Mammary epithelial cell (primary cell): ENCODE results near the gene PA2G4.

Source experiments
- CTCF ChIP-seq, 2 donors: IDR thresholded peaks in 1 of 2; conservative IDR thresholded peaks in 1 of 2; 2 replicates each; pipeline ENCODE4 v1.5.1; 2011 to 2012; ENCODE audit warnings: inconsistent platforms in 2 of 2, low read length in 2 of 2, mild to moderate bottlenecking in 2 of 2, control low read depth in 1 of 2, low read depth in 1 of 2; ENCODE audit not compliant: insufficient read depth in 1 of 2; ENCODE audit errors: extremely low read depth in 1 of 2
- EZH2 ChIP-seq: IDR thresholded peaks from 2 replicates; pipeline ENCODE4 v1.6.1; 2012; ENCODE audit warnings: low read length, inconsistent platforms, borderline replicate concordance

GRCh38 chr12:56097738-56098137 is 6.6 kb upstream of the PA2G4 start:
- TF ChIP-seq CTCF (conservative IDR thresholded peaks at IDR 0.05 in 1 of 2, IDR thresholded peaks at IDR 0.05 in 1 of 2; ENCODE audit: extremely low read depth in 1 of 2, insufficient read depth in 1 of 2, low read depth in 1 of 2, low read length in 2 of 2) (no peak), EZH2 (no peak)
